HEK293 (cell line): ENCODE measurements around the gene TMEM233.

ENCODE experiments used
- CTCF ChIA-PET: fragments of 350-600 bp; formaldehyde crosslinking; extraction: SDS; loops from one replicate; lab custom pipeline; 2021; ENCODE audit warnings: antibody characterized with exemption; lab: Yijun Ruan, JAX
- POLR2A ChIA-PET: fragments of 300-600 bp; formaldehyde crosslinking; extraction: SDS; loops from one replicate; lab custom pipeline; 2020; ENCODE audit warnings: antibody characterized with exemption, inconsistent platforms; lab: Yijun Ruan, JAX
- H3K27ac ChIP-seq: fragments of 200-500 bp; sonication (Bioruptor generic); 2 replicates; pipeline ENCODE4 v1.5.1; 2014; ENCODE audit warnings: low read depth, low read length, control low read depth, inconsistent platforms; ENCODE audit errors: extremely low read depth
- H3K36me3 ChIP-seq, 2 experiments: fragments of 200-500 bp in 1 of 2; sonication (Bioruptor generic) in 1 of 2; 1 replicate in 1 of 2; 2 replicates in 1 of 2; pipeline ENCODE4 v1.5.1; 2014 to 2017; ENCODE audit warnings: inconsistent platforms in 2 of 2, low read length in 2 of 2; ENCODE audit not compliant: control insufficient read depth in 2 of 2, insufficient read depth in 1 of 2
- H3K4me1 ChIP-seq: fragments of 200-500 bp; sonication (Bioruptor generic); 2 replicates; pipeline ENCODE4 v1.5.1; 2014; ENCODE audit warnings: mild to moderate bottlenecking, low read length, inconsistent platforms; ENCODE audit not compliant: control insufficient read depth, insufficient read depth
- H3K4me3 ChIP-seq: 2 replicates; pipeline ENCODE4 v1.5.1; 2011; ENCODE audit warnings: low read depth, mild to moderate bottlenecking, control low read depth, low read length, moderate library complexity
- H3K9me3 ChIP-seq: fragments of 200-500 bp; sonication (Bioruptor generic); 2 replicates; pipeline ENCODE4 v1.5.1; 2014; ENCODE audit warnings: low read depth, low read length, inconsistent platforms; ENCODE audit not compliant: control insufficient read depth, insufficient read depth
- HOXD13 ChIP-seq: sonication (generic); formaldehyde crosslinking; IDR thresholded peaks from 2 replicates; pipeline ENCODE4 v1.8.0; 2022; ENCODE audit warnings: missing genetic modification reagents, borderline replicate concordance
- KLF8 ChIP-seq: fragments of 450-650 bp; formaldehyde crosslinking; IDR thresholded peaks from 2 replicates; pipeline ENCODE4 v1.5.1; 2016; ENCODE audit warnings: missing biosample characterization, missing genetic modification characterization
- OSR2 ChIP-seq: fragments of 450-650 bp; formaldehyde crosslinking; IDR thresholded peaks from 2 replicates; pipeline ENCODE4 v1.5.1; 2016; ENCODE audit warnings: missing biosample characterization, missing genetic modification characterization
- REPIN1 ChIP-seq: fragments of 450-650 bp; formaldehyde crosslinking; IDR thresholded peaks from 2 replicates; pipeline ENCODE4 v1.5.1; 2017; ENCODE audit warnings: missing biosample characterization, missing genetic modification characterization, low read depth
- WT1 ChIP-seq: fragments of 450-650 bp; formaldehyde crosslinking; IDR thresholded peaks from 2 replicates; pipeline ENCODE4 v1.5.1; 2016; ENCODE audit warnings: missing biosample characterization, missing genetic modification characterization
- ZBTB1 ChIP-seq: fragments of 450-650 bp; formaldehyde crosslinking; IDR thresholded peaks from 2 replicates; pipeline ENCODE4 v1.5.1; 2016; ENCODE audit warnings: missing biosample characterization, missing genetic modification characterization
- ZBTB17 ChIP-seq: fragments of 450-650 bp; formaldehyde crosslinking; IDR thresholded peaks from 2 replicates; pipeline ENCODE4 v1.5.1; 2016; ENCODE audit warnings: missing biosample characterization, missing genetic modification characterization
- ZBTB8A ChIP-seq: fragments of 450-650 bp; formaldehyde crosslinking; IDR thresholded peaks from 2 replicates; pipeline ENCODE4 v1.5.1; 2016; ENCODE audit warnings: missing biosample characterization, missing genetic modification characterization
- ZIC2 ChIP-seq: fragments of 450-650 bp; formaldehyde crosslinking; IDR thresholded peaks from 2 replicates; pipeline ENCODE4 v1.5.1; 2016; ENCODE audit warnings: missing biosample characterization, missing genetic modification characterization
- ZNF140 ChIP-seq: fragments of 450-650 bp; formaldehyde crosslinking; IDR thresholded peaks from 2 replicates; pipeline ENCODE4 v1.5.1; 2016; ENCODE audit warnings: missing biosample characterization, missing genetic modification characterization
- ZNF16 ChIP-seq: fragments of 450-650 bp; formaldehyde crosslinking; IDR thresholded peaks from 2 replicates; pipeline ENCODE4 v1.5.1; 2016; ENCODE audit warnings: low read depth, missing biosample characterization, missing genetic modification characterization
- ZNF202 ChIP-seq: fragments of 450-650 bp; formaldehyde crosslinking; IDR thresholded peaks from 2 replicates; pipeline ENCODE4 v1.5.1; 2016; ENCODE audit warnings: missing biosample characterization, missing genetic modification characterization, borderline replicate concordance
- ZNF391 ChIP-seq: fragments of 450-650 bp; formaldehyde crosslinking; IDR thresholded peaks from 2 replicates; pipeline ENCODE4 v1.5.1; 2016; ENCODE audit warnings: low read depth, missing biosample characterization, missing genetic modification characterization, borderline replicate concordance
- ZNF423 ChIP-seq: fragments of 450-650 bp; formaldehyde crosslinking; IDR thresholded peaks from 2 replicates; pipeline ENCODE4 v1.5.1; 2016; ENCODE audit warnings: missing biosample characterization, missing genetic modification characterization
- ZNF558 ChIP-seq: fragments of 450-650 bp; formaldehyde crosslinking; IDR thresholded peaks from 2 replicates; pipeline ENCODE4 v1.5.1; 2016; ENCODE audit warnings: missing biosample characterization, missing genetic modification characterization
- ZNF621 ChIP-seq: fragments of 450-650 bp; formaldehyde crosslinking; IDR thresholded peaks from 2 replicates; pipeline ENCODE4 v1.5.1; 2017; ENCODE audit warnings: missing biosample characterization, missing genetic modification characterization
- ZNF776 ChIP-seq: fragments of 450-650 bp; formaldehyde crosslinking; IDR thresholded peaks from 2 replicates; pipeline ENCODE4 v1.5.0; 2017; ENCODE audit warnings: missing biosample characterization, missing genetic modification characterization, borderline replicate concordance
- ZSCAN23 ChIP-seq: fragments of 450-650 bp; formaldehyde crosslinking; IDR thresholded peaks from 2 replicates; pipeline ENCODE4 v1.5.1; 2016; ENCODE audit warnings: missing biosample characterization, missing genetic modification characterization
- ZXDB ChIP-seq: fragments of 450-650 bp; formaldehyde crosslinking; IDR thresholded peaks from 2 replicates; pipeline ENCODE4 v1.5.1; 2016; ENCODE audit warnings: missing biosample characterization, missing genetic modification characterization
- TF ChIP-seq, protein P1 (sequence below): fragments of 450-650 bp; formaldehyde crosslinking; IDR thresholded peaks from 2 replicates; pipeline ENCODE4 v1.5.1; 2017; ENCODE audit warnings: missing biosample characterization, missing genetic modification characterization
- TF ChIP-seq, protein P2 (sequence below): fragments of 450-650 bp; formaldehyde crosslinking; IDR thresholded peaks from 2 replicates; pipeline ENCODE4 v1.5.1; 2016; ENCODE audit warnings: missing biosample characterization, missing genetic modification characterization
- TF ChIP-seq, protein P3 (sequence below): fragments of 450-650 bp; formaldehyde crosslinking; IDR thresholded peaks from 2 replicates; pipeline ENCODE4 v1.5.1; 2017; ENCODE audit warnings: missing biosample characterization, missing genetic modification characterization

Gene TMEM233

DNA sequence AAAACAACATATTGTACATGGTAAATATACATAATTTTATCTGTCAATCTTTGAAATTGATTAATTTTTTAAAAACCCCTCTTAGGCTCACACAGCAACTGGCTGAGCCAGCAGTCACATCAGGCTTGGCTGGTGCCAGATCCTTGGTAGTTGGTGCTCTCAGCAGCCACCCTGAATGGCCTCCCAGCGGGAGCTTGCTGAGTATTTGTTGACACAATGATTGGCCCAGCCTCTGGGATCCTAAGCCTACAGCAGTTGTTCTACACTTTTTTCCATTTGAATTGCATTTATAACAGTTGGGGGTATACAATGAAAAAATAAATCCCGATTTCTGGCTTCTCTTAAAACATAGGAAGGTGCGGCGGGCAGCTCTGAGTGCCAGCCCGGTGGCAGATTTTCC lies 85.5 kb downstream of the TMEM233 start (continued):
- TF ChIP-seq, protein P1, sequence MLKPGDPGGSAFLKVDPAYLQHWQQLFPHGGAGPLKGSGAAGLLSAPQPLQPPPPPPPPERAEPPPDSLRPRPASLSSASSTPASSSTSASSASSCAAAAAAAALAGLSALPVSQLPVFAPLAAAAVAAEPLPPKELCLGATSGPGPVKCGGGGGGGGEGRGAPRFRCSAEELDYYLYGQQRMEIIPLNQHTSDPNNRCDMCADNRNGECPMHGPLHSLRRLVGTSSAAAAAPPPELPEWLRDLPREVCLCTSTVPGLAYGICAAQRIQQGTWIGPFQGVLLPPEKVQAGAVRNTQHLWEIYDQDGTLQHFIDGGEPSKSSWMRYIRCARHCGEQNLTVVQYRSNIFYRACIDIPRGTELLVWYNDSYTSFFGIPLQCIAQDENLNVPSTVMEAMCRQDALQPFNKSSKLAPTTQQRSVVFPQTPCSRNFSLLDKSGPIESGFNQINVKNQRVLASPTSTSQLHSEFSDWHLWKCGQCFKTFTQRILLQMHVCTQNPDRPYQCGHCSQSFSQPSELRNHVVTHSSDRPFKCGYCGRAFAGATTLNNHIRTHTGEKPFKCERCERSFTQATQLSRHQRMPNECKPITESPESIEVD (tag by site-specific recombination), result peak; percentile 68
- TF ChIP-seq ZBTB8A (tag by site-specific recombination) (no peak), ZNF16 (tag by site-specific recombination) (no peak), ZNF391 (tag by site-specific recombination) (no peak), ZNF558 (tag by site-specific recombination) (no peak), ZNF202 (tag by site-specific recombination) (no peak), HOXD13 (CRISPR knock-in tag) (no peak), ZBTB1 (tag by site-specific recombination) (no peak), REPIN1 (tag by site-specific recombination) (no peak), ZSCAN23 (tag by site-specific recombination) (no peak), ZNF776 (tag by site-specific recombination) (no peak), WT1 (no peak), KLF8 (no peak), ZBTB17 (tag by site-specific recombination) (peak; percentile 64; the same call in 1 of the 2 replicates), ZXDB (tag by site-specific recombination) (no peak), OSR2 (tag by site-specific recombination) (peak; percentile 71), ZIC2 (tag by site-specific recombination) (peak; percentile 77), ZNF140 (tag by site-specific recombination) (no peak), ZNF423 (peak; percentile 25; the same call in 1 of the 2 replicates)
- TF ChIP-seq, protein P2, sequence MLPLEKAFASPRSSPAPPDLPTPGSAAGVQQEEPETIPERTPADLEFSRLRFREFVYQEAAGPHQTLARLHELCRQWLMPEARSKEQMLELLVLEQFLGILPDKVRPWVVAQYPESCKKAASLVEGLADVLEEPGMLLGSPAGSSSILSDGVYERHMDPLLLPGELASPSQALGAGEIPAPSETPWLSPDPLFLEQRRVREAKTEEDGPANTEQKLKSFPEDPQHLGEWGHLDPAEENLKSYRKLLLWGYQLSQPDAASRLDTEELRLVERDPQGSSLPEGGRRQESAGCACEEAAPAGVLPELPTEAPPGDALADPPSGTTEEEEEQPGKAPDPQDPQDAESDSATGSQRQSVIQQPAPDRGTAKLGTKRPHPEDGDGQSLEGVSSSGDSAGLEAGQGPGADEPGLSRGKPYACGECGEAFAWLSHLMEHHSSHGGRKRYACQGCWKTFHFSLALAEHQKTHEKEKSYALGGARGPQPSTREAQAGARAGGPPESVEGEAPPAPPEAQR, result no peak
- TF ChIP-seq, protein P3, sequence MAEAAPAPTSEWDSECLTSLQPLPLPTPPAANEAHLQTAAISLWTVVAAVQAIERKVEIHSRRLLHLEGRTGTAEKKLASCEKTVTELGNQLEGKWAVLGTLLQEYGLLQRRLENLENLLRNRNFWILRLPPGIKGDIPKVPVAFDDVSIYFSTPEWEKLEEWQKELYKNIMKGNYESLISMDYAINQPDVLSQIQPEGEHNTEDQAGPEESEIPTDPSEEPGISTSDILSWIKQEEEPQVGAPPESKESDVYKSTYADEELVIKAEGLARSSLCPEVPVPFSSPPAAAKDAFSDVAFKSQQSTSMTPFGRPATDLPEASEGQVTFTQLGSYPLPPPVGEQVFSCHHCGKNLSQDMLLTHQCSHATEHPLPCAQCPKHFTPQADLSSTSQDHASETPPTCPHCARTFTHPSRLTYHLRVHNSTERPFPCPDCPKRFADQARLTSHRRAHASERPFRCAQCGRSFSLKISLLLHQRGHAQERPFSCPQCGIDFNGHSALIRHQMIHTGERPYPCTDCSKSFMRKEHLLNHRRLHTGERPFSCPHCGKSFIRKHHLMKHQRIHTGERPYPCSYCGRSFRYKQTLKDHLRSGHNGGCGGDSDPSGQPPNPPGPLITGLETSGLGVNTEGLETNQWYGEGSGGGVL (tag by site-specific recombination), result no peak

DNA sequence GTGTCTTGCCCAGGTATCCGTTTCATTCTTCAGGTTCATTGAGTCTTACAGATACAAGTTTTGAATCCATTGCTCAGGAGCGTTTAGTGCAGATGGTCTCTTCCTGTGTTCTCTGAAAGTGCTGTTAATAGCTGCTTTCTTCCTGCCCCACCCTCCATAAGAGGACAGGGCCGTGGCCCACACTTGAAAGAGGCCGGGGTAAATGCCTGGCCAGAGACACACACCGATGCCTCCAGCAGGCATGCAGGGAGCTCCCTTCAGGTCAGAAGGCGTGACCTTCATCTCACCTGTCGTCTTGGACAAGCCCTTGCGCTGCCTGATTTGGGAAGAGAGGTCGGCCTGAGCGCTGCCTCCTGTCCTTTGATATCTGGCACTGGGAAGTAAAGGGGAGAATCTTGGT lies 85.9 kb downstream of the TMEM233 start:
- CTCF ChIA-PET, result interaction anchor here (0.5 to 1.3 kb wide), 2 partner anchors 11 to 13 kb away, joined by 3 to 4 read pairs; no protein-coding TSS in a partner anchor

More for the DNA sequence above, 85.9 kb downstream of the TMEM233 start:
- POLR2A ChIA-PET, result no interaction called here
- Histone ChIP-seq H3K4me3 (no peak overlapping the region), H3K4me1 (no peaks in the 10 kb centered on the region), H3K9me3 (no peaks in the 10 kb centered on the region), H3K36me3 (peaks cover 28 to 77% of the 10 kb centered on the region in 2 experiments), H3K27ac (no peak overlapping the region)
- TF ChIP-seq ZNF621 (tag by site-specific recombination) (no peak), ZBTB17 (tag by site-specific recombination) (0 out of 2 replicates have a peak, but pooled peaks have one; percentile 30)
